HK-2 (cell line): ENCODE measurements around the gene TXNDC15.

Source experiments
- DNase-seq: peaks from one replicate; pipeline ENCODE4 v3.0.0-alpha.2; 2018; ENCODE audit not compliant: unreplicated experiment

TXNDC15 gene

DNA sequence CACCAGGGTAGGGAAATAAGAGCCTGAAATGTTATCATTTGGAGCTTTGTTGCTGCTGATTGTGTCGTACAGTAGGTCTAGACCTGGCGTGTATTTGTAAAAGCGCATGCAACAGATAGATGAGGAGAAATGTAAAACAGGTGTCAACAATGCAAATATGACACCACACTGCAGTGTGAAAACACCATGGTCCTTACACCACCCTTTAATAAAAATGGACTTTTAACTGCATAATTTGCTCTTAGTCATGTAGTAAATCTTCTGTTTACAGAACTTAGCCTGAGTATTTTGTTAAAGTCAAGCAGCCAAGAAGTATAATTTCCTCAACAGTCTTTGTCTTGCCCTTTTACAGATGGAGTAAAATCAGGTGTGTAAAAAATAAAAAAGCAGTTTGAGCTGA, 44.7 kb downstream of the TXNDC15 start:
- no peak for DNase-seq

DNA sequence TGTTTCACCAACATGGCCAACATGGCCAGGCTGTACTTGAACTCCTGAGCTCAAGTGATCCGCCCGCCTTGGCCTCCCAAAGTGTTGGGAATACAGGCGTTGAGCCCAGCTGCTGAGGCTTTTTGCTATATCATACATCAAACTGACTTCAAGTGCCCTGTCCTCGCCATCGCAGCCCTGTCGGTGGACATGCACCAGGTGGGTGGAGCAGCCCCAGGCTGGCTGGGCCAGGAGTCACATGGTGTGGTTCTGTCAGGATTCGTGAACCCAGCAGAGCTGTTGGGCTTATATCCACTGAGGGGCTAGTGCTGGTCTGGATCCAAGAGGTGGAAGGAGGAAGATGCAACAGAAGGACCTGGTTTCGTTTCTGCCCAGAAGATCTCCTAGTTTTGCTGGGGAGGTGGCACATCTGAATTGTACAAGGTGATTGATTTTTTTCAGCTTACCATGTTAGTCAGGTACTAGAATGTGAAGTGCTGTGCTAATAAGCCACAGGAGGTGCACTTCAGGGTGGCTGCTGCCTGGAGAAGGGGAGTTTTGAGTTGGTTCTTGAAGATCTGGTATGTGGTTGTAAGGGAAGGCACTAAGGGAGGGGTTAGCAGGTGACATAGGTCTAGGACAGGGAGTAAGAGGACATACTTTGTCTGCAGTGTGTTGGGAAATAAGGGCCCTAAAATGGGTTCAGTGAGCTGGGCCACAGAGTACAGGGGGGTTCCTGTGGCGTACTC, 46.8 kb downstream of the TXNDC15 start:
- no peak for DNase-seq

DNA sequence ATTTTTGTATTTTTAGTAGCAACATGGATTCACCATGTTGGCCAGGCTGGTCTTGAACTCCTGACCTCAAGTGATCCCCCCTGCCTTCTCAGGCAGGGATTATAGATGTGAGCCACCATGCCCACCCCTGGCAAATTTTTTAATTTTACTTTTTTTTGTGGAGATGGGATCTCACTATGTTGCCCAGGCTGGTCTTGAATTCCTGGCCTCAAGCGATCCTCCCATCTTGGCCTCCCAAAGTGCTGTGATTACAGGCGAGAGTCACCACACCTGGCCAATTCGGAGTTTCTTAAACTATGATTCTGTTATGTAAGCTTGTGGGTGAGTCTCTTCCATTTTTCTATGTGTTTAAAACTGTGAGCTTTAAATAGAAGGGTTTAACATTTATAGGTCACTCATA, 58.3 kb downstream of the TXNDC15 start:
- DNase-seq = no peak

DNA sequence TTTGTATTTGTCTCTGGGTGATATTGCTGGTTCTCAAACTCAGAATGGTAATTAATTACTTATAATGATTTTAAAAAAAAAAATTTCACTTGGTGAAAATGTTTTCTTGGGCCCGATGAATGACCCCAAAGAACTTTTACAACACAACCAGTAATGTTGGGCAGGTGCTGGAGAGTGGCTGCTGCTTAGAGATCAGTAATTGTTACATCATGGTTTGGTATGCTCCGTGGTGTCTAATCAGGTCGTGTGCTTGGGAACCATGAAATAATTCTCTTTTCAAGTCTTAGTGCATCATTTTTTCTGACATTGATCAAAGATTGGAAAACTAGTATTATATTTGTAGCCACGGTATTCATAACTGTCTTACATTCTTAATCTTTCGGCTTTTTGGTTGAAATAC, 60.0 kb downstream of the TXNDC15 start:
- DNase-seq = no peak

DNA sequence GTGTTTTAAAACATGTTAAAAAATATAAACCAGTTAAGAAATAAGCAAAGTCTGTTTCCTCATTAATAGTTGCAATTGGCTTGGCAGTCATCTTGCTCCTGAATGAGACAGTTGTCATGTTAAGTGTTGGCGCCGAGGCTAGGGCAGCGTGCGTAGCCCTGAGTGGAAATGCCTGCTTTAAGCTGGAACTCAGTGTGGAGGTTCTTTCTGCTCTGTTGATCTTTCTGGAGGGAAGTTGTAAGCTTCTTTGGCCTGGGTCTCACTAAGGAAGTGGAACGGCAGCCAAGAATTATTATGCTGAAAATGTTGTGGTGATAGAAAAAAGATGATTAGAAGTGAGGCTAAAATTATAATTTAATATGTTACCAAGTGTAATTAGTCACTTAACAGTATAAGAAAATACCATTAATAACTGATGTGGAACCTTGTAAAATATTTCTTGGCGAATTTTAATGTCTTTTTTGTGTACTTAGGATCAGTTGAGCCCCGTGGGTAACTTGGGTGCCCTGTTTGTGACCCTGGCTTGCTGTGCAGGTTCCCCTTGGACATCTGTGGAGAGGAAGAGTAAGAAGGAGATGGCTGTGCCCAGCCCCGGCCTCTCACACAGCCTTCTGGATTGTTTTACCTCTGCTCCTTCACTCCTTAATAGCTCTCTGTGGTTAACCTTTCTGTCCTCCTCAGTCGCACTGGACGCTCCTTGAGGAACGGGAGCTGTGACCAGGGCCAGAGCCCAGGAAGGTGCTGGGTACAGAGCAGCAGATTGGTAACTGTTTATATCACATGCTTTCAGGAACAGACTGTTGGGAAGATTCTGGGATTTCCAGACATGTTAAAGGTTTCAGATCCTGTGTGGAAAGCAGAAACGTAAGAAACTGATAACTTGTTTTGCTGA, 61.8 kb downstream of the TXNDC15 start:
- DNase-seq = no peak

DNA sequence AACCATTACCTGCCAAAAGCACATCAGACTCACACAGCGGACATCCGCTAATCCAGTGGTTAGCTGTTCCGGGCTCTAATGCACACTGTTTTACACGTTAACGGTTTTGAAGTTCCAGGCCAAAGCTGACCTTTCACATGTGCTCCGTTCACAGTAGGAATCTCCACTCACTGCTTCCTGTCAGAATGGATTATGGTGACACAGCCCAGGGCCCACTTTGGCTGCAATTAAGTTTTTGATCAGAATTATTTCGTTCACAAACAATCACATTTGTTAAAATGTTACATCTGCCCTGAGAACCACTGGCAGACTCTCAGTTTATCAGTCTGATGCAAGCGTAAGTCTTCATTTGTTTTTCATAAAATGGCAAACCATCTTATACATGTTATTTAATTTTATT, 63.4 kb downstream of the TXNDC15 start:
- DNase-seq = no peak

GRCh38 chr5:134938030-134938429, 63.9 kb downstream of the TXNDC15 start:
- DNase-seq = no peak

DNA sequence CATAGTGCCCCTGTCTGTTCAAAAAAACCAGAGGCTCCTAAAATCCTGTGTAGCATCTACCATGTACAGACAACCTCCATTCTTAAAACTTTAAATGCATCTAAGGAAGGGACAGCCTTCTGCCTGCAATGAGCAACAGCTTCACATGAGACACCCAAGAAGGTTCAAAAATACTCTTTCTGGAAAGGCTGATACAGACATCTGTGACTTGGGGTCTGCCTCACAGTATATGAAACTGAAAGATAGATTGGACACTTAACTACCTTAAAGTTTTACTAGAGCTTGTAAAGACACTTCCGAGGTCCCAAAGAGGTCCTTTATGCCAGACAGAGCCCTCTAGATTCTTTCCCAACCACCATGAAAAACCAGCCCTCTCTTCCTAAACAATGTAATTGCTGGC, 65.3 kb downstream of the TXNDC15 start:
- no peak for DNase-seq

- no peak for DNase-seq
These were observed 69.4 kb downstream of the TXNDC15 start for GRCh38 chr5:134943547-134943946.

- DNase-seq = no peak
These were observed 70.5 kb downstream of the TXNDC15 start for GRCh38 chr5:134944630-134945029.

GRCh38 chr5:134945041-134945440, 70.9 kb downstream of the TXNDC15 start:
- no peak for DNase-seq

DNA sequence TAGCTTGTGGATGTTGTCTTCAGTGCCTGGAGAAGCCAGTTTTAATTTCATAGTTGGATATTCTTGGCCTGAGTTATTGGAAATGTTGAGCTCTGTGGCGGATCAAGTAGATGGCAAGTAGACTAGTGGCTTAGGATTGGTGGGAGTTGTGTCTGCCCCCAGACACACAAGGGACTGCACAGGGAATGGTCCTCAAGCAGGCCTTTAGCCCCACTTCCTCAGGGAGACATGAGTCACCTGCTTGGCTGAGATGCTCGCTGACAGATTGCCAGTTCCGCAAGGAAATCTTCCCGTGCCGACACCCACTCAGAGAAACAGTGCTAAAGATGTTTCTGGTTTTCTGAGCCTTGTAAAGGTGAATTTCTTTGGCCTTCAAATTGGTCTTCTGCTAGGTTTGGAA, 74.7 kb downstream of the TXNDC15 start:
- no peak for DNase-seq

DNA sequence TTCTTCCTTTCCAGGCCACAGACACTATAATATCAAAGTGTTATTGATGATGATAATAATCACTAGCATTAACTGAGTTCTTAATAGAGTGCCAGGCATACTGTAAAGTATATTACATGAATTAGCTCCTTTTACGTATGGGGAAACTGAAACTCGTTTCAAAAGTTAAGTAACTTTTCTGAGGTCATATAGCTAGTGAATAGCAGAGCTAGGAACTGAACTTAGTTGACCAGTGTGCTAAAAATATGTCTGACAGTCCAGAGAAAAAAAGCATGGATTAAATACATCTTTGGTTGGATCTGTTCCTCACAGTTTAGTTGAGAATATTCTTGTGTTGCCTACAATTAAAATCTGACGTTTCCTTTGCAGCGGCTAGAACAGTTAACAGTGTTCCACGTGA, 75.1 kb downstream of the TXNDC15 start:
- DNase-seq = no peak
